SK-N-SH (cell line): ENCODE data around the gene CYP8B1. TPM values are rescaled to one million over a fixed set of nuclear protein-coding genes. Genes with fewer than 3 reads are reported as not detected.

Source experiments
- CTCF ChIA-PET: fragments of 300-600, 350-600 bp; formaldehyde crosslinking; extraction: SDS; loops from one replicate; lab custom pipeline; 2021; lab: Yijun Ruan, JAX
- POLR2A ChIA-PET: fragments of 350-600 bp; sonication (Branson Sonifier 250); formaldehyde crosslinking; extraction: SDS; loops from one replicate; lab custom pipeline; 2020; ENCODE audit warnings: antibody characterized with exemption, inconsistent platforms; lab: Yijun Ruan, JAX
- DNase-seq: peaks from one replicate; pipeline ENCODE4 v3.0.0; 2012
- H2AFZ ChIP-seq: fragments of 200-600 bp; sonication (generic); 2 replicates; pipeline ENCODE4 v1.8.1; 2016; ENCODE audit warnings: antibody characterized with exemption, mild to moderate bottlenecking, low read depth
- H3F3A ChIP-seq: fragments of 200-600 bp; sonication (generic); replicated peaks from 2 replicates; pipeline ENCODE3; 2016; ENCODE audit warnings: antibody characterized with exemption, mild to moderate bottlenecking; ENCODE audit not compliant: insufficient read depth
- H3K27ac ChIP-seq, 2 experiments: fragments of 200-500 bp in 1 of 2; fragments of 200-600 bp in 1 of 2; sonication (Bioruptor generic) in 1 of 2; sonication (generic), shearing (Covaris generic) in 1 of 2; 2 replicates each; pipeline versions ENCODE4 v1.5.1 to v1.6.1; 2014 to 2016; ENCODE audit warnings: low read depth in 2 of 2, inconsistent platforms in 1 of 2, low read length in 1 of 2, mild to moderate bottlenecking in 1 of 2, mixed read lengths in 1 of 2
- H3K27me3 ChIP-seq: fragments of 200-600 bp; sonication (generic), shearing (Covaris generic); 2 replicates; pipeline ENCODE4 v1.6.1; 2016; ENCODE audit warnings: mixed run types; ENCODE audit not compliant: insufficient read depth
- H3K36me3 ChIP-seq, 2 experiments: fragments of 200-500 bp in 1 of 2; fragments of 200-600 bp in 1 of 2; sonication (Bioruptor generic) in 1 of 2; sonication (generic) in 1 of 2; replicated peaks in 1 of 2; 2 replicates each; pipeline versions ENCODE3 to v1.5.1; 2014 to 2016; ENCODE audit warnings: low read length in 1 of 2, mild to moderate bottlenecking in 1 of 2; ENCODE audit not compliant: insufficient read depth in 2 of 2, control insufficient read depth in 1 of 2
- H3K4me1 ChIP-seq, 2 experiments: fragments of 200-500 bp in 1 of 2; fragments of 200-600 bp in 1 of 2; sonication (Bioruptor generic) in 1 of 2; sonication (generic), shearing (Covaris generic) in 1 of 2; 2 replicates each; pipeline versions ENCODE4 v1.5.1 to v1.6.1; 2014 to 2016; ENCODE audit warnings: low read depth in 1 of 2, low read length in 1 of 2, mixed run types in 1 of 2; ENCODE audit not compliant: insufficient read depth in 2 of 2, control insufficient read depth in 1 of 2
- H3K4me2 ChIP-seq: fragments of 200-600 bp; sonication (generic), shearing (Covaris generic); 2 replicates; pipeline ENCODE4 v1.6.1; 2017; ENCODE audit warnings: mixed run types
- H3K4me3 ChIP-seq, 2 experiments: fragments of 200-500 bp in 1 of 2; fragments of 200-600 bp in 1 of 2; sonication (Bioruptor generic) in 1 of 2; sonication (generic), shearing (Covaris generic) in 1 of 2; 2 replicates each; pipeline versions ENCODE4 v1.5.1 to v1.8.1; 2014 to 2016; ENCODE audit warnings: low read depth in 2 of 2, inconsistent platforms in 1 of 2, low read length in 1 of 2, mild to moderate bottlenecking in 1 of 2, mixed read lengths in 1 of 2, moderate library complexity in 1 of 2
- H3K79me2 ChIP-seq: fragments of 200-600 bp; sonication (generic); 2 replicates; pipeline ENCODE4 v1.8.1; 2017; ENCODE audit warnings: mild to moderate bottlenecking; ENCODE audit not compliant: insufficient read depth
- H3K9ac ChIP-seq: fragments of 200-600 bp; sonication (generic); 2 replicates; pipeline ENCODE4 v1.6.1; 2017; ENCODE audit warnings: mixed run types
- H3K9me2 ChIP-seq: fragments of 200-600 bp; sonication (generic); 2 replicates; pipeline ENCODE4 v1.6.1; 2017; ENCODE audit warnings: mixed run types
- H3K9me3 ChIP-seq: fragments of 200-600 bp; sonication (generic); 2 replicates; pipeline ENCODE4 v1.6.1; 2017; ENCODE audit warnings: mixed run types, mild to moderate bottlenecking, moderate library complexity
- H4K20me1 ChIP-seq: fragments of 200-600 bp; sonication (generic); 2 replicates; pipeline ENCODE4 v1.6.1; 2017; ENCODE audit warnings: mild to moderate bottlenecking, mixed run types; ENCODE audit not compliant: insufficient read depth
- CHD2 ChIP-seq: fragments of 150-350 bp; IDR thresholded peaks from 2 replicates; pipeline ENCODE4 v1.6.1; 2018; ENCODE audit warnings: low read length; ENCODE audit not compliant: partially characterized antibody
- ELF1 ChIP-seq: IDR thresholded peaks from 2 replicates; pipeline ENCODE4 v1.4.0; 2012
- EP300 ChIP-seq, 2 experiments: IDR thresholded peaks; 2 replicates each; pipeline versions ENCODE4 v1.4.0 to v1.6.1; 2012; ENCODE audit warnings: borderline replicate concordance in 1 of 2, low read depth in 1 of 2, low read length in 1 of 2
- FOSL2 ChIP-seq: IDR thresholded peaks from 2 replicates; pipeline ENCODE4 v1.4.0; 2012; ENCODE audit warnings: low read depth, mild to moderate bottlenecking, moderate library complexity, borderline replicate concordance
- FOXJ3 ChIP-seq: sonication (generic); formaldehyde crosslinking; IDR thresholded peaks from 2 replicates; pipeline ENCODE4 v1.5.1; 2020; ENCODE audit warnings: mild to moderate bottlenecking, missing genetic modification reagents
- FOXM1 ChIP-seq: IDR thresholded peaks from 2 replicates; pipeline ENCODE4 v1.4.0; 2012; ENCODE audit warnings: low read depth, mild to moderate bottlenecking
- IRF3 ChIP-seq: fragments of 150-350 bp; IDR thresholded peaks from 2 replicates; pipeline ENCODE4 v1.6.1; 2016; ENCODE audit warnings: mild to moderate bottlenecking, low read depth, low read length
- JUND ChIP-seq: IDR thresholded peaks from 2 replicates; pipeline ENCODE4 v1.4.0; 2012
- MEF2A ChIP-seq: IDR thresholded peaks from 2 replicates; pipeline ENCODE4 v1.4.0; 2012; ENCODE audit warnings: low read depth, borderline replicate concordance
- NFIC ChIP-seq: IDR thresholded peaks from 2 replicates; pipeline ENCODE4 v1.4.0; 2012; ENCODE audit warnings: borderline replicate concordance
- NRF1 ChIP-seq: IDR thresholded peaks from 2 replicates; pipeline ENCODE4 v1.6.1; 2012; ENCODE audit warnings: low read depth, mild to moderate bottlenecking, low read length
- POLR2AphosphoS5 ChIP-seq: IDR thresholded peaks from 2 replicates; pipeline ENCODE4 v1.6.1; 2012; ENCODE audit warnings: low read depth, low read length
- RAD21 ChIP-seq: IDR thresholded peaks from 2 replicates; pipeline ENCODE4 v1.6.1; 2012; ENCODE audit warnings: mild to moderate bottlenecking, low read length
- RCOR1 ChIP-seq: fragments of 150-350 bp; IDR thresholded peaks from 2 replicates; pipeline ENCODE4 v1.6.1; 2017; ENCODE audit warnings: antibody characterized with exemption, low read length
- REST ChIP-seq: IDR thresholded peaks from 2 replicates; pipeline ENCODE4 v1.6.1; 2012; ENCODE audit warnings: mild to moderate bottlenecking, low read depth, low read length, moderate library complexity
- RFX5 ChIP-seq: IDR thresholded peaks from 2 replicates; pipeline ENCODE4 v1.6.1; 2012; ENCODE audit warnings: mild to moderate bottlenecking, improper control_type of control experiment, low read length
- RXRA ChIP-seq: IDR thresholded peaks from 2 replicates; pipeline ENCODE4 v1.4.0; 2012; ENCODE audit warnings: low read depth, mild to moderate bottlenecking, borderline replicate concordance
- TAF1 ChIP-seq: IDR thresholded peaks from 2 replicates; pipeline ENCODE4 v1.6.1; 2012; ENCODE audit warnings: low read depth, mild to moderate bottlenecking, low read length, moderate library complexity, borderline replicate concordance
- TCF12 ChIP-seq: IDR thresholded peaks from 2 replicates; pipeline ENCODE4 v1.4.0; 2012
- USF2 ChIP-seq: fragments of 150-350 bp; IDR thresholded peaks from 2 replicates; pipeline ENCODE4 v1.6.1; 2017; ENCODE audit warnings: antibody characterized with exemption, low read length, low read depth, borderline replicate concordance
- ZBTB33 ChIP-seq: IDR thresholded peaks from 2 replicates; pipeline ENCODE4 v1.4.0; 2012; ENCODE audit warnings: low read depth, borderline replicate concordance
- WGBS: methylation state at CpG from one replicate; pipeline ENCODE4 v1.1.6; 2017; ENCODE audit warnings: low lambda C conversion rate; 5-methylcytosine and 5-hydroxymethylcytosine counted together
- polyA plus RNA-seq, 3 experiments: library from polyadenylated mRNA; depleted of rRNA; stranded (reverse); fragments of >200 nt; gene quantifications; 2 replicates each; pipeline ENCODE4 v1.2.3, GENCODE V29; 2012

Gene CYP8B1
- polyA plus RNA-seq, 1 of the 3 experiments (the other 2 are of a cell fraction), result not detected

- TF ChIP-seq RCOR1, result no peak
- no peak for TF ChIP-seq TCF12
- TF ChIP-seq JUND, result no peak
- TF ChIP-seq POLR2AphosphoS5, result no peak
- TF ChIP-seq TAF1, result no peak
- no peak for TF ChIP-seq CHD2
- no peak for TF ChIP-seq RXRA
- TF ChIP-seq REST, result no peak
- no peak for TF ChIP-seq RAD21
- no peak for TF ChIP-seq EP300 (IDR thresholded peaks at IDR 0.05; ENCODE audit: borderline replicate concordance in 1 of 2, low read depth in 1 of 2, low read length in 1 of 2)
These were observed 1.5 kb upstream of the CYP8B1 start (continued) for GRCh38 chr3:42876940-42877720.

- no peak for DNase-seq
- Histone ChIP-seq H2AFZ (no peak overlapping the region), H3K4me3 (no peak overlapping the region), H3K9me2 (no peaks in the 10 kb centered on the region), H4K20me1 (no peaks in the 10 kb centered on the region), H3K79me2 (no peaks in the 10 kb centered on the region), H3K36me3 (no peaks in the 10 kb centered on the region), H3K27me3 (peaks cover 12% of the 10 kb centered on the region; the same call in 1 of the 2 replicates), H3K4me1 (peaks cover 0 to 23% of the 10 kb centered on the region in 2 experiments; a peak in 1 of 4 replicates), H3K9ac (no peak overlapping the region), H3K4me2 (no peak overlapping the region), H3K9me3 (no peaks in the 10 kb centered on the region), H3F3A (peaks cover 5% of the 10 kb centered on the region), H3K27ac (no peak overlapping the region)
- ChIA-PET POLR2A (no interaction called here), CTCF (interaction anchor here (1.2 to 8.2 kb wide), 6 partner anchors 24 to 629 kb away, joined by 3 to 34 read pairs (median 10); no protein-coding TSS in a partner anchor)
- WGBS, result 0% methylated on average over 1 of the region's 1 CpG
- TF ChIP-seq NRF1 (no peak), RFX5 (no peak), FOXM1 (no peak), FOXJ3 (no peak), EP300 (IDR thresholded peaks at IDR 0.05; ENCODE audit: borderline replicate concordance in 1 of 2, low read depth in 1 of 2, low read length in 1 of 2) (no peak), POLR2AphosphoS5 (no peak), ELF1 (no peak), ZBTB33 (no peak), FOSL2 (no peak), RXRA (no peak), IRF3 (no peak), NFIC (no peak), USF2 (no peak), MEF2A (no peak)
These were observed 722 bp upstream of the CYP8B1 start for GRCh38 chr3:42876401-42876800.
